ENCODE data around the gene SPG7. TPM values are rescaled to one million over a fixed set of nuclear protein-coding genes. Genes with fewer than 3 reads are reported as not detected.

The SPG7 gene
- total and polyA plus RNA-seq, 9 of the 15 experiments (the other 6 are each of a cell fraction or from before 2014, with no cell fraction given): 5.8 to 89.1 (median 49.4) TPM

DNA sequence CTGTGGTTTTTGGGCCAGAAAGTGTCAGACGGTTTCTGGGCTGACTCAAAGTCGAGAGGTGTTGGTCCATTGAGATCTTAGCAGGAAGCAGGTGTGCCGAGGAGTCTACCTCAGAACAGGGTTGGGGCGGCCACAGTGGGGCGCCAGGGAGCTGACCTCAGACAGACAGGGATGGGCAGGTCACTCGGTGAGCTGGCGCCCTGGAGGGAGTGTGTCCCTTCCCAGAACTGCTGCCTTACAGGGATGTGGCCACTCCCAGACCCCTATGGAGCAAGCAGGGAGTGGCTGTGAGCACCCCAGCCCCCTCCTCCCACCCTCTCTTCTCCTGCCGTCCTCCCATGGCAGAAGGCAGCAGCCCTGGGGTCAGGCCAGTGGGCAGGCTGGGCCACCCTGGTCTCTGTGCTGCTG lies 91.3 kb downstream of the SPG7 start:
- H3K4me3 ChIP-seq: no peak overlapping the region
- H3K9me3 ChIP-seq (replicated peaks; ENCODE audit: control insufficient read depth, insufficient read depth, low read depth, low read length): no peaks in the 10 kb centered on the region
- H2AFZ ChIP-seq (ENCODE audit: low read depth, low read length): no peak overlapping the region
- WGBS (ENCODE audit: insufficient coverage, low coverage, missing lambda C conversion rate): 6% methylated on average over 8 of the region's 8 CpGs
- peaks cover 0 to 62% of the 10 kb centered on the region in 2 experiments; a peak in 3 of 5 replicates for H3K4me1 ChIP-seq (replicated peaks in 1 of 2; ENCODE audit: control insufficient read depth in 2 of 2, insufficient read depth in 2 of 2, low read length in 2 of 2)
- peak; percentile 91 for FAIRE-seq
- no peak overlapping the region for H3K4me2 ChIP-seq (ENCODE audit: insufficient read depth, low read length)
- ATAC-seq: peak; percentile 91
- no TSS peak for BruUV-seq (replicated peaks)
- DNase-seq (ENCODE audit: extremely low read depth in 1 of 4, low spot score in 3 of 4): peak; percentile 67 to 81 (median 78)
- H3K36me3 ChIP-seq (ENCODE audit: control insufficient read depth, insufficient read depth, low read length): peaks cover 12% of the 10 kb centered on the region; the same call in 2 of the 3 replicates
- intact Hi-C loops (cut with micrococcal nuclease): no loop called here
- H3K27me3 ChIP-seq (ENCODE audit: control insufficient read depth in 2 of 2, insufficient read depth in 2 of 2, low read length in 2 of 2): no peaks in the 10 kb centered on the region
- in situ Hi-C loops (cut with MboI): loop anchor here (10.0 kb wide), 1 partner anchor 265 kb away; no protein-coding TSS in a partner anchor
- H3K9ac ChIP-seq (ENCODE audit: insufficient read depth in 1 of 2, low read depth in 2 of 2, low read length in 2 of 2): peak overlapping the region in 1 of 2 experiments; percentile 67; a peak in 1 of 4 replicates
- CTCF ChIA-PET (ENCODE audit: low intra/inter-chr PET ratio): interaction anchor here (0.6 kb wide), 1 partner anchor 43 kb away, joined by 3 read pairs; no protein-coding TSS in a partner anchor
- H4K20me1 ChIP-seq (replicated peaks; ENCODE audit: control insufficient read depth, insufficient read depth, low read length): 0 out of 2 replicates have a peak, but pooled peaks cover 5% of the 10 kb centered on the region
- POLR2A ChIA-PET: interaction anchor here (1.0 to 2.1 kb wide), 3 partner anchors 10 to 58 kb away, joined by 3 to 5 read pairs (median 4); partner anchors contain the start of genes CHMP1A and SPATA33
- no peaks in the 10 kb centered on the region for H3K79me2 ChIP-seq (ENCODE audit: control insufficient read depth, insufficient read depth, low read length)
- no peaks in the 10 kb centered on the region for H3K9me1 ChIP-seq (ENCODE audit: control insufficient read depth, insufficient read depth, low read length)
- H3K27ac ChIP-seq (ENCODE audit: extremely low read depth, low read depth, low read length): no peak overlapping the region
- TF ChIP-seq MAZ (CRISPR knock-in tag; conservative IDR thresholded peaks at IDR 0.05 in 1 of 2, IDR thresholded peaks at IDR 0.05 in 1 of 2): peak in 1 of 2 experiments; percentile 41; a peak in 1 of 4 replicates
- TF ChIP-seq RB1 (IDR thresholded peaks at IDR 0.05; ENCODE audit: low read depth): peak; percentile 56; the same call in 1 of the 2 replicates
- TF ChIP-seq, protein P1, sequence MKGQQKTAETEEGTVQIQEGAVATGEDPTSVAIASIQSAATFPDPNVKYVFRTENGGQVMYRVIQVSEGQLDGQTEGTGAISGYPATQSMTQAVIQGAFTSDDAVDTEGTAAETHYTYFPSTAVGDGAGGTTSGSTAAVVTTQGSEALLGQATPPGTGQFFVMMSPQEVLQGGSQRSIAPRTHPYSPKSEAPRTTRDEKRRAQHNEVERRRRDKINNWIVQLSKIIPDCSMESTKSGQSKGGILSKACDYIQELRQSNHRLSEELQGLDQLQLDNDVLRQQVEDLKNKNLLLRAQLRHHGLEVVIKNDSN (CRISPR knock-in tag; IDR thresholded peaks at IDR 0.05): 0 out of 2 replicates have a peak, but pooled peaks have one; percentile 6
- TF ChIP-seq BHLHE40 (IDR thresholded peaks at IDR 0.05; ENCODE audit: low read length): 0 out of 2 replicates have a peak, but pooled peaks have one; percentile 9
- peak; percentile 21; the same call in 1 of the 2 replicates for TF ChIP-seq TFAP4 (CRISPR knock-in tag; IDR thresholded peaks at IDR 0.05; ENCODE audit: borderline replicate concordance)
- peak in 1 of 2 experiments; percentile 77; a peak in 3 of 4 replicates for TF ChIP-seq RAD21 (CRISPR knock-in tag; conservative IDR thresholded peaks at IDR 0.05 in 1 of 2, IDR thresholded peaks at IDR 0.05 in 1 of 2)
- peak; percentile 72 for TF ChIP-seq REST (IDR thresholded peaks at IDR 0.05; ENCODE audit: borderline replicate concordance)
- TF ChIP-seq REST (CRISPR knock-in tag; IDR thresholded peaks at IDR 0.05; ENCODE audit: low read depth): no peak
- 0 out of 4 replicates have a peak, but pooled peaks of 1 of the 2 experiments have one; percentile 11 for TF ChIP-seq NRF1 (conservative IDR thresholded peaks at IDR 0.05 in 1 of 2, IDR thresholded peaks at IDR 0.05 in 1 of 2)
- no peak for TF ChIP-seq EZH2 (IDR thresholded peaks at IDR 0.05; ENCODE audit: borderline replicate concordance, low read depth, low read length)
- peak; percentile 63 for TF ChIP-seq SMC3 (conservative IDR thresholded peaks at IDR 0.05; ENCODE audit: insufficient read depth, low read depth, low read length)
